HG02885 (cell line): Measurements from ENCODE around the gene KDM7A.
"Not testable (repeated sequence)": the region's sequence is repeated elsewhere in the genome, so short reads cannot be mapped to it uniquely, and the experiment has no call there.

Experiments used
- ATAC-seq: cut with Tn5 transposase; IDR thresholded peaks from one replicate; pipeline ENCODE4 v1.9.1; 2021; ENCODE audit warnings: mild to moderate bottlenecking; ENCODE audit not compliant: unreplicated experiment, poor library complexity

The KDM7A gene

DNA sequence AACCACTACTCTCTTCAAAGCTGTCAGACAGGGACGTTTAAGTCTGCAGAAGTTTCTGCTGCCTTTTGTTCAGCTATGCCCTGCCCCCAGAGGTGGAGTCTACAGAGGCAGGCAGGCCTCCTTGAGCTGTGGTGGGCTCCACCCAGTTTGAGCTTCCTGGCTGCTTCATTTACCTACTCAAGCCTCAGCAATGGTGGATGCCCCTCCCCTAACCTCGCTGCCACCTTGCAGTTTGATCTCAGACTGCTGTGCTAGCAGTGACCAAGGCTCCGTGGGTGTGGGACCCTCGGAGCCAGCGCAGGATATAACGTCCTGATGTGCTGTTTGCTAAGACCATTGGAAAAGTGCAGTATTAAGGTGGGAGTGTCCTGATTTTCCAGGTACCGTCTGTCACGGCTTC, 68.0 kb downstream of the KDM7A start:
- not testable (repeated sequence) for ATAC-seq

DNA sequence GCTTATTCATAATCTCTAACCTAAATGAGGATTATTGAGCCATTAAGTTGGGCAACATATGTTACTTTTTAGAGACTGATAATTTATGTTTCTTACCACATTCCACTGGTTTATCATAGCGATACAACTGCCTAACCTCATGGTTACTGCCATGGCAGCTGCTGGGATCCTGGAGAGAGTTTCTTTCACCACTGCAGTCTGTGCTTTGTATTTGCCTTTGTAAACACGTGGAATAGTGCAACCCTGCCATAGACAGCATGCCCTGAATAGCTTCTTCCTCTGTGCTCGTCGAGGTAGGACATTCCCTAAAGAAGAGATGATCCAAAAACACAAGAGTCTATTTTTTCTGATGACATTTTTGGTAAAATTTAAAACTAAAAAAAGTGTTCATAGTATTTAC, 80.3 kb downstream of the KDM7A start:
- no peak for ATAC-seq

DNA sequence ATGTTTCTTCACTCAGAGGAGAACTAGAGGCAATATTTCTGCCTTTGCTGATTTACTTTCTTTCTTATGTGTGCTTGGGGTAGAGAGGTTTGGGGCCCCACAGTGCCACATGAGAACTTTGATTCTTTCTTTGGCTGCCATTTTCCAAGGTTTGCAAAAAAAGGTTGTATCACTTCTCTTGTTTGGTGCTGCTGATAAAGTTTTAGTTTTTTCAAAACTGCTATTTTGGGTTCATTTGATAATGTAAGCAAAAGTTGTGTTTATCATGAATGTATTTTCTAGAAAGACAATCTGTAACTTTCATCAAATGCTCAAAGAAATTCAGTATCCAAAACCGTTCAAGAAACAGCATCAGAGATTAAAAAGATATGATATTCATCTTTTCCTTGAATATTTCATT, 83.4 kb downstream of the KDM7A start:
- no peak for ATAC-seq

DNA sequence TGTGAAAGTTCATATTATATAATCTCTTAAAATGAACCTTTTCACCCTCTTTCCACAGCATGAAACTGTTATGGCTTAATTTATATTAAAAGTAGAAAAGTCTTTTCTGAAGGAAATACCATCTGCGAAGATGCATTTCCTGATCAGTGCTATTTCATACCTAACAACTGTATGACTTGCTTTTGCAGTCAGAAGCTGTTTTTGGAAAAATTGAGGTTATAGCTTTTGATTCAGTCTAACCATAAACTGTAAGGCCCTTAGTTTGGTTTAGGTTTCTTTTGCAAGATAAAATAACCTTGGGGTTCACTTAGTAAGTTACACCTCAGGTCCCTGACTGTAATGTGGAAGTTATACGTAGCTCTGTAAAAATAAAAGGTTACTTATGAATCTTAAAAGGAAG, 91.3 kb downstream of the KDM7A start:
- ATAC-seq, result no peak

DNA sequence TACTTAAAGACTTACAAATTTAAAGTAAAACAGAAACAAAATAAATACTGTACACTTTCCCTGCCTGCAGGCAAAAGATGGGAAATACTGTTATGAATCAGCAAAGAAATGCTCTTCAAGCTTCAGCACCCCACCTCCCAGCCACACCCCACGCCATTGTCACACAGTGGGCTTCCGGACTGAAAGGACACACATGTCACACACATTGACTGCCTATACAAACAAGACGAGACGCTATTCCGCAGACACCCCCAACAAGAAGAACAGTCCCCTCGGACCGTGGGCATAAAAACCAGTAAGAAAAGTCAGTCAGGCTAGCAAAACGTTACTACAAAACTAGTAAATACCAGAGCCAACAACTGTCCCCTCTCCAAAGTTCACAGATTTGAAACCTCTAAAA, 91.8 kb downstream of the KDM7A start:
- ATAC-seq, result peak; percentile 99

DNA sequence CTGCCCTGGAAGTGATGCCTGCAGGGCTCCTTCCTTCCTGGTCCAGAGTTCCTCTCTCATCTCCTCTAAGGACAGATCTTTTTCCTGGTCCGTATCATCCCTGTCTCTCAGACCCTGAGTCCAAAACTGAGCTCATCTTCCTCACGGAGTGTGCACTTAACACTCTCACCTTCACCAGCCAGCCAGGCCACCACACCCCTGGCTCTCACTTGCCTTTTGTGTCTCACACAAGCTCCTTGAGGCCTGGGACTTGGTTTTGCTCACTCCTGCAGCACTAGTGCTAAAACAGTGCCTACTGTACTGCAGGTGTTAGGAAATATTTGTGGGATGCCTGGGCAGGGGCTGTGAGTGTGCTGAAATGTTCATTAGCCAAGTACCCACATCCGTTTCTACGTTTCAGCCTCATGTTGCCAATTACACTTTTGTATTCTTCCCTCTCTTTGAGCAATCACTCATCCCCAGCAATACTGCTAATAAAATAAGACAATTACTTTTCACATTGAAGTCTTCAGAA, 92.6 kb downstream of the KDM7A start:
- no peak for ATAC-seq

DNA sequence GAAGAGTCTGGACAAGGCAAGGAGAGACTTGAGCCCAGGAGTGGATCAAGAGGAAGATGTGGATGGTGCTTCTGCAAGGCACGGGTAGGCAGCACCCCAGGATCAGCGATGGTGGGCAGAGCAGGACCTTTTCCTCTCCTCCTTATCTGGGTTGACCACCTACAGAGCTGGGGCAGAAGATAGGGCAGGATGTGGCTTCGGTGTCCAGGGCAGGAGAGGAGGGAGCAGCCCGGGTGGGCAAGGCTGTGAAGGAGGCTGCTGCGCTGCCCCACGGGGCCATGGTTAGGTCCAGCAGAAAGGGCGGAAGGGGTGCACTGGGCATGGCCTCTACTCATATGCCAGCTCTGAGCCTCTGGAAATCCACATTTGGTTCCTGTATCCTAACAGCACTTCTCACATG, 94.0 kb downstream of the KDM7A start:
- ATAC-seq, result no peak

DNA sequence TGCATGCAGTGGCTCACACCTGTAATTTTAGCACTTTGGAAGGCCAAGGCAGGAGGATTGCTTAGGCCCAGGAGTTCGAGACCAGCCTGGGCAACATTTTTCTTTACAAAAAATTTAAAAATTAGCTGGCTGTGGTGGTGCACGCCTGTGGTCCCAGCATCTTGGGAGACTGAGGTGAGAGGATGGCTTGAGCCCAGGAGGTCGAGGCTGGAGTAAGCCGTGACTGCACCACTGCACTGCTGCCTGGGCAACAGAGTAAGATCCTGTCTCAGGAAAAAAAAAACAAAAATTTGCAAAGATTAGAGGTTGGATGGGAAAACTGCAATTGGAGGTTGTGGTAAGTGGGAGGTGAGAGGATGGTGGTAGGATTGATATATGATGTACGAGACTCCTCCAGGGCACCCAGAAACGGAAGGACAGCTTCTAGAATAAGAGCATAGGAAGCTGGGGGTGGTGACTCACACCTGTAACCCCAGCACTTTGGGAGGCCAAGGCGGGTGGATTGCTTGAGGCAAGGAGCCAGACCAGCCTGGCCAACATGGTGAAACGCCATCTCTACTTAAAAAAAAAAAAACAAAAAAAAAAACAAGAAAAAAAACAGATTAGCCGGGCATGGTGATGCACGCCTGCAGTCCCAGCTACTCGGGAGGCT, 94.9 kb downstream of the KDM7A start:
- ATAC-seq, result no peak

DNA sequence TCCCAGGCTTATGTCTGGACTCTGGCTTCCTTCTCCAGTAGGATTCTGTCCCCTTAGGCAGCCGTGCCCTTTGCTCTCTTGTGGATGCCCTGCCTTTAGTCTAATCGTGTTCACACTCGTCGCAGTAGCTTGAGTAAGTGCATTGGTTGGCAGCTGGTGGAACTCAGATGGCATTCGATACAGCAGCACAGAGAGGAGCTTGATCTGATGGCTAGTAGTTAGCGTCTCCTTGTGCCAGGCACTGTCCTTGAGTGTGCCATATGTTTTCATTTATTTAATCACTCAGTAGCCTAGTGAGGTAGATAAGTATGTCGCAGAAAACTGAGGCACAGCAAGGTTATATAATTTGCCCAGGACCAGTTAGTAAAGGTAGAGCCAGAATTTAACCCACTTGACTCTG, 95.9 kb downstream of the KDM7A start:
- no peak for ATAC-seq

DNA sequence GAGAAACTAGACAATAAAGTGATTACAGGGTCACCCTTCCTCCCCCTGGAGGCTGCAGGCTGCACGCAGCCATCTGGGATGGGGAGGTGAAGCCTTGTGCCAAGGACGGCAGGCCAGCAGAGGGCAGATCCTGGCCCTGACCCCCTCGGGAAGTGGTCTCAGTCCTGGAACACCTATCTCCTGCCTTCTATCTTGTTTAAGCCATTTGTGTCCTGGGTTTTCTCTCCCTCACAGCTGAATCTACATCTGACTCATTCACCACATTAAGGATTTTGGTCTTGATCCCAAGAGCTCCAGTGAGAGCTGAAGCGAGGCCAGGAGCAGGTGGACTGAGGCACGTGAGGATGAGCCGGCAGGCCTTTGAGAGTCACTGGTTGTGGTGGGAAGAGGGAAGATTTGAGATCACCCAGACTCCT, 97.7 kb downstream of the KDM7A start:
- ATAC-seq, result no peak

DNA sequence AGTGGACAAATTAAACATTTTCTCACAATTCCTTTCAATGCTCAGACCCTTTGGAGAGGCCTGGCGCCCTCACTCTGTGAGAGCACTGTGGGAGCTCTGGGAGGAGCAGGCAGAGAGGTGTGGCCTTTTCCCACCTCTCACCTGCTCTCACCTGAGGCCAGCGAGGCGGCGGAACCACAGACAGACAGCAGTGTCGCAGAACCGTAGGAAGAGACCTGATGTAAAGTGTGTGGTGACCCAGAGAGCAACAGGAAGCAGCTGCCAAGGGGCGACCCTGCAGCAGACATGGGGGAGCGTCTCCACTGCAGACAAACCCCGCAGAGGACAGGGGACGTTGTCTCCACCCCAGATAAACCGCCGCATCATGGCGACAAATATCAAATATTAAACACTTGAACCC, 98.4 kb downstream of the KDM7A start:
- ATAC-seq, result no peak

DNA sequence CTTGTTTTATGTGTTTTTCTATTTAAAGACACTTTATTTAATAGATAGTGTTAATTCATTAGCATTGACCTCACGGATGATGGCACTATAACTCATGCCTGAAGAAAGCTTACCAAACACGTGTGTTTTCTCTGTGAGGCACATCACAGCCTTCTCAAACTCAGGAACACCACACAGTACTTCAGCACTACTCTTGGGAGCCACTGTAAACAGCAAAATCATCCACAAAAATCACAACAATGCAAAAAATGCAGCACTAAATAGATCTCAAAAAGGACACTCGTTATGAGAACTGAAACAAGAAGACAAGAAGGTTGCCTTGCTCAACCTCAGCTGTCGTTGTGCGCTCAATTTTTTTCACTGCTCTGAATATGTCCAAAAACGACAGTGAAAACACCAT, 102.0 kb downstream of the KDM7A start:
- no peak for ATAC-seq

DNA sequence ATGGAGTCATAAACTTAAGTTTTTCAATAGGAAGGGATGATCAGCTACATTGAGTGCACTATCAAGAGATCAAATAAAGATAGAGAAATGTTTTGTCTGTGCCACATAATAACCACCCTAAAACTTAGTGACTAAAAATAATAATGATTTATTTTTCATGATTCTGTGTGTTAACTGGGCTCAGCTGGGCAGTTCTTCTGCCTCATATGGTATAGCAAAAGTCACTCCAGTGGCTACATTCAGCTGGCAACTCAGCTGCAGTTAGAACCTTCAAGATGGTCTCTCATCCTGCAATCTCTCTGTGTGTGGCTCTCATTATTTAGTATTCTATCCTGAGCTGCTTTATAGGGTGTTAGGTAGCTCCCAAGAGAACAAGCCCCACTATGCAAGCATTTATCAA, 106.2 kb downstream of the KDM7A start:
- no peak for ATAC-seq

DNA sequence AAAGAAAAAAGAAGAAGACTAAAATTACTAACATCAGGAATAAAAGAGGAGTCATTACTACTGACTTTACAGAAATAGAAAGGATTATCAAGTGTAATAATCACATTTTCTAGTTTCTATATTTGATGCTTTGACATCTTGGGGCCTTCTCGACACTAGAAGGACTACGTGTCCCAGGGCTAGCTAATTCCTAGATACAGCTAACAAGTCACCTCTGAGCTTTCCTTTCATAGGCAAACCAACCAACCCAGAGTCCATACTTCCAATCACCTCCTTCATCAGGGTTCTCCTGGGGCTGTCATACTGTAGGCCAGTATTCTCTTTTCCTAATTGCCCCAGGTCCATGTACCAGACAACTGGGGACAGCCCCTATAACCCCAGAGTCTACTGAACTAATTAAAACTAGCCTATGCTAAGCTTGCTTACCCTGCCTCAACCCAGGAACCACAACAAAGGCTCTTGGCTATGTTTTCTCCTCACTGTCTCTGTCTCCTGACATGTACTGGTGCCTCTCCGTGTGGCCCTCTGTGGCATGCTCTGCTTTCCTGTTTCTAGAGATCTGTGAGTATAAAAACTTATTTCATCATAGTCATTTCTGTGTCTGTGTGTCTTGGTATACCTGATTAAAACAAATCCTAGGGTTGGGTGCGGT, 107.4 kb downstream of the KDM7A start:
- no peak for ATAC-seq

DNA sequence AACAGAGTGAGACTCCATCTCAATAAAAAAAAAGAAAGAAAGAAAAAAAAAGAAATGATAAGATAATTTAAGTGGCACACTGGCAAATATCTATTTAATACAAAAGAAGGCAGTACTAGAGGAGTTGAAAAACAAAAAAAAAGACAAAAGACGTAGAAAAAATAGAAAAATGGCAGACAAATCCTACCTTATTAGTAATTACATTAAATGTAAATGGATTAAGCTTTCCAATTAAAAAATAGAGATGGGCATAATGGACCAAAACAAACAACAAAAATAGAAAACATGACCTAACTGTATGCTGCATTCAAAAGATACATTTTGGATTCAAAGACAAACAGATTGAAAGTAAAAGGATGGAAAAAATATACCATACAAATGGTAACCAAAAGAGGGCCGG, 108.8 kb downstream of the KDM7A start:
- no peak for ATAC-seq

DNA sequence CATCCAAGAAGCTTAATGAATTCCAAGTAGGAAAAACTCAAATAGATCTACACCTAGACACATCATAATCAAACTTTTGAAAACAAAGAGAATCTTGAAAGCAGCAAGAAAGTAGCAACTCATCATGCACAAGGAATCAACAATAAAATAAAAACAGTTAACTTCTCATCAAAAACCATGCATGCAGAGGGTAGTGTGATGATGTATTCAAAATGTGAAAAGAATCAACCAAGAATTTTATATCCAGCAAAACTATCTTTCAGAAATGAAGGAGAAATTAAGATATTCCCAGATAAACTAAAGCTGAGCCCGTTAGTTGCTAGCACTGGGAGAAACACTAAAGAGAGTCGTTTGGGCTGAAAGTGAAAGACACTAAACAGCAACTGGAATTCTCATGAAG, 109.7 kb downstream of the KDM7A start:
- no peak for ATAC-seq

DNA sequence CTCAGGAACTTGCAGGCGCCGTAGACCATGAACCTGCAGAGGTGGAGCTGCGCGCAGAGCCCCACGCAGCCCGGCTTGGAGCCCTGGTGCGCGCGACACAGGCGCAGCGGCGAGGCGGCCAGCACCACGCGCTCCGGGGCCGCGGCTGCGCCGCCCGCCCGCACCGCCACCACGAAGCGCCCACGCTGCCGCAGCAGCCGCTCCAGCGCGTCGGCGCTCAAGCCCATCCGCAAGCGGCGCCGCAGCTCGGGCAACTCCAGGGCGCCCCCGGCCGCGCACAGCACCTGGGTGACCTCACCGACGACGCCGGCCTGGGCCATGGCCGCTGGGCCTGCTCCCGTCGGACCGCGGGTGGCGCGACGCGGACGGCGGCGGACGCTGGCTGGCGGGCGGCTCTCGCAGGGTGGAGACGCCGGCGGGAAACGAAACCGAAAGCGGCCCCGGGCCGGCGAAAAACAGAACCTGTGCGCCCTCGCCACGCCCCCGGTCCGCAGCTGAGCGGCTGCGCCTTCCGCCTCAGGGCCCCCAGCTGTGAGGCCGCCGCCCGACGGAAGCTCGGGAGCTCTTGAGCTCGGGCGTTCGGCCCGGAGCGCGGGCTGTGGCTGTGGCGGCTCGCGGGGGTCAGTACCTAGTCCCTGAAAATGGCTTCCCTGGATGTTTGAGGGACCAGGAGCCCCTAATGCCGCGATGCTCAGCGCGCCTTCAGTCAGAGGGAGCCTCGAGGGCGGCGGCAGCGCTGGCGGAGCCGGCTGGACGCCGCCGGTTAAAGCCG, 114.1 kb downstream of the KDM7A start, which contains the start of gene PARP12:
TSS of gene PARP12 (minus strand) at position 424 of the 772 bp plus-strand sequence. CDS start at position 320, 104 bp downstream.
- ATAC-seq, result peak; percentile 96

DNA sequence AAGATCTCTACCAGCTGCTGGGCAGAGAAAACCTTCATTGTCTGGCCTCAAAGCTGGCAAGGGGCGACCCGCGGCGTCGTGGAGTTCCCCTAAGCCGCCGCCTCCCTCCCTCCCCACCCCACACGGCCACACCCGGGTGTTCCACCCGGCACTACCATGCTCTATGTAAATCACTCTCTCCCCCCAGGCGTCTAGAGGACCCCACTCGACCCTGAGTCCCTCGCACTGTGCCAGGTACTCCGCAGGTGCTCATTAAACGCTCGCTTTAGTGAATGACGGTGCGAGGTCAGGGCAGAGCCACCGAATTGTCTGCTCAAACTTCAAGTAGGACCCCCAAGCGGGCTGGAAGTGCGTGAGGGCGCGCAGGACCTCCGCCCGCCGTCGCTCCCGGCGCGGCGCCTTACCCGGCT, 114.7 kb downstream of the KDM7A start:
- no peak for ATAC-seq

DNA sequence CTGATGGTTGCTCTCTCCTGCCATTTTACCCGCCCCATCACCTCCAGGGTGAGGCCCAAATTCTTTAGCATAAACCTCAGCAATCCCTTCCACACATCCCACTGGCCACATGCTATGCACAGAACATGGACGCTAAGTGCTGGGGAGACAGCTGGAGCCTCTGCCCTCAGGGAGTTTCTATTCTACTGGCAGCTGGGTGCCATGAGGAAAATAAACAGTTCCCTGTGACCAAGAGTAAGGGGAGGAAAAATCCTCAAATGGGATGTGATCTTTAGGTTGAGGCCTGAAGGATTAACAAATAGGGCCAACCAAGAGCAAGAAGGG, 115.2 kb downstream of the KDM7A start:
- ATAC-seq, result no peak

DNA sequence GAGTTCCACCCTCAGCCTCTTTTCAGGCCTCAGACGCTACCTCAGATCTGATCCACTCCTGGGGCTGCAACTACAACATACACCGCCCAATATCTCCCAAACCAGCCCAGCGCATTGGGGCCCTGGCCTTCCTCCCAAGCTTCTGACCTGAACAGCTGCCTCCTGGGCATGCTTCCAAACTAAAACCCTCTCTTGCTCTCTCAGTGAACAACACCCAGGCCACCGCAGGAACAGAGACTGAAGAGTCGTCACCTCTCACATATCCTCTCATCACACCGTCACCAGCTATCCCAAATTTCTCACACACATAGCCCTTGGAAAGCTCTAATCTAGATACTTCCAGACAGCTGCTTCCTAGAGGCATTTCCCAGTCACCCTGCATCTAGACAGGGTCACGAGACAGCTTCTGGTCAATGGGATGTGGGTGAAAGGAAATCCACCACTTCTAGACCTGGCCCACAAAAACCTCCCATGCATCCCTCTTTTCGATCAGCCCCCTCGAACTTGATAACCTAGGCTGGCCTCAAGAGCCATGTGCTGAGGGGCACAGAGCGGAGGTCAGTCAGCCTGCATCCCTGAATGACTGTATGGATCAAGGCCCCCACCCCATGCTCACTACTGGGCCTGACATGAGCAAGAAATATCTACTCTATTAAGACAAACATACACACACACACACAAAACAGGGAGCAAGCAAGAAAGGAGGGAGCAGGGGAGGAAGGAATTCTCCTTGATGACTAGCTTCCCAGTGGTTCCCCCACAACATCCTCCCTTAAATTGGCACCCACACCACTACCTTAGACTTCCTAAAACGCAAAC, 115.8 kb downstream of the KDM7A start:
- no peak for ATAC-seq

DNA sequence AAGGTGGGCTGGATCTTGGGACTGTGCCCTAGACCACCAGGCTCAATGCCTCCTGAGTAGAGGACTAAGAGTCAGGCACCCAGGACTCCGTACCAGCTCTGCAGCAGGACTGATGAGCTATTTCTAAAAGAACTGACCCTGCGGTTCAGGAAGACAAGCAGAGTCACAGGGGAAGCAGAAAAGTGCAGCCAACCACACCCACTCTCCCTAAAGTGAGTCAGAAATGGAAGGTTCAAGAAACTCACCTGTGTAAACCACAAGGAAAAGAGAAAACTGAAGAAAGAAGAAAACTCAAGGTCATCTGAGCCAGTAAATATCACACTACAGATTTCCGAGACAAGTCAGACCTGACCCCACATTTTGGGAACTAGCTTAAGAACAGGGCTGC, 116.5 kb downstream of the KDM7A start:
- ATAC-seq, result no peak
